Stimulated activated CD8-positive, alpha-beta memory T cell treated with anti-CD3 and anti-CD28 coated beads, Interleukin-7, amount 100 ng/mL, for 24 hours (primary cell): ENCODE data around the gene ACER2.

Experiments
- DNase-seq: peaks from one replicate; pipeline ENCODE4 v3.0.0-alpha.2; 2020; ENCODE audit warnings: low read depth

ACER2 gene

DNA sequence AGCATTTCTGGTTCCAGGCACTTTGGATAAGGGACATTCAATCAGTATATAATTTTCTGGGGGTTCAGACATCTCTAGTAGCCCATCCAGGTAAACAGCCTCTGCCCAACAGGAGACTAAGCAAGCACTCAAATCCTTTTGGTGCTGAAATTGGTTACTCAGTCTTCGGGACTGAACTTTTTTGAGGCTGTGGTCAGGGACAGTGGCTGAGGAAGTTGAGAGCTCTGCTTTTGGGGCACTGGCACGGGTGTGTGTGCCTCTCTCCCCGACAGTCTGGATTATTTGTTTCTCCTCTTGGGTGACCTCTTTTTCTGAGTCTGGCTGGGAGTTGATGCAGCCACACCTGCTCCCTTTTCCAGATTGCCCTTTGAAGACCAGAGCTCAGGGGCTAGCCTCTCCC lies 47.6 kb downstream of the ACER2 start:
- DNase-seq: no peak

DNA sequence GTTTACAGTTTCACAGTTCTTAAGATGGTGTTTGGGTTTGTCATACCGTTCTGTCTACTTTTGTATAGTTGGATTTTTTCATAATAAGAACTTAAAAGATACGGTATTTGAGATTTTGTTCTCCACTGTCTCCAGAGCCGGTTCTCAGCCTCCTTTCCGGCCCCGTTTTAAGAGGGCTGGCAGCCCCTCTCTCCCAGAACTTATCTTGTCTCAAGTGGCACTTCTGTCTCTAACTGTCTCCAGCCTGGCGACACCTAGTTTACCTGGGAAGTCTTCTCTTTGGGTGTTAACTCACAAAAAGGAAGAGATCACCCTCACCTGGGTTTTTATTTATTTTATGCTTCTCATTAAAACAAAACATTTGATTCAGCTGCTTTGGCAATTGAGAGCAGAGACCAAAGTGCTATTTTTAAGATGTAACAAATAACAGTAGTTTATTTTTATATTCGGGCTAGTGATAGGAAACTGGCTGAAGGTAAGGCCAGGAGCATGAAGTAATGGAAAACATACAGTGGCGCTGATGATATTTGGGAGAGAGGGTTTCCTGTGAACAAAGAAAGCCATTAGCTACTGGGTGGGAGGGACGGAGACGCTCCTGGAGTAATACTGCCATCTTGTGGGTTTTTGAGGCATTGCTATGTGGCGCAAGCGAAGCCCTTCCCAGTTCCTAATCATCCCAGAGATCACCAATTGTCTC lies 48.3 kb downstream of the ACER2 start:
- DNase-seq: peak; percentile 21

DNA sequence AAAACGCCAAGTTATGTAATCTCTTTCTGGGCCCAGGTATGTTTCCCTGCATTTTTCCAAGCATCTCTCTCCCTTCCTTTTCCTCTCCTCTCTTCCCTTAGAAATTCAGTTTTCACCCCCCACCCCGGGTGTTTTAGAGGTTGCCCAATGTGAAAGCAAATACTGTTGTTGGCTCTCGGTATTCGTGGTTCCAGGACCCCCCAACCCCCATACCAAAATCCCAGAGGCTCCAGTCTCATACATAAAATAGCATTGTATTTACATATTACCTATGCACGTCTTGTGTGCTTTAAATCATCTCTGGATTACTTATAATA lies 48.8 kb downstream of the ACER2 start:
- no peak for DNase-seq

DNA sequence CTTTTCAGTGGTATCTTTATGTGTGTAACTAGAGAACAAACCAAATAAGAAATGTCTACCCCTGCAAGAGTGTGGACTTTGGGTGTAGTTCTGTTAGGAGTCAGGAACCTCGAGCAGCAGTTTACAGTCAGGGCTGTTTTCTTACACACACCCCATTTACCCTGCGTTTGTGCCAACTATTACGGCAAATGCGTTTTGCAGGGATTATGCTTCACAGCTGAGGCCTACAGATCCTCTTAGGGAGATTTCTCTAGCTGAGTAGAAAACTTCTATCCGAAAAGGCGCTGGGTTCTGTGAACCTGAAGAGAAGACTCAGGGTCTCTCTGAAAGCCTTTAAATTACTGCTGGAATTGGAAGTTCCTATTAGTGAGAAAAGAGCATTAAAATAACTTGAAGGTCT lies 51.4 kb downstream of the ACER2 start:
- DNase-seq: no peak

DNA sequence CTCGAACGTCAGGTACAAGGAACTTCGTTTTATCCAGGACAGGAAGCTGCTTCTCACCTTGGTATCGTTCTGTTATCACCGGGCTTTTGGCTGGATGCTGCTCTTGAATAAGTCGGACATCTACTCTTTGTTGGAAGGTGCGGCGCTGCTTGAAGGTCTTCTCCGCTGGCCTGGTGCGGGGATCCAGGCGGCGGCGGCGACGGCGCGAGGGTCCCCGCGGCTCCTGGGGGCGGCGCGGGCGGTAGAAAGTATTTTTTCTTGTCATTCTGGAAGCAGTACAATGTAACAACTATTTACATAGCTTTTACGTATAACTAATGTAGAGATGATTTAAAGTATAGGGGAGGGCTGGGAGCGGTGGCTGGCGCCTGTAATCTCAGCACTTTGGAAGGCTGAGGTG lies 52.3 kb downstream of the ACER2 start:
- no peak for DNase-seq

DNA sequence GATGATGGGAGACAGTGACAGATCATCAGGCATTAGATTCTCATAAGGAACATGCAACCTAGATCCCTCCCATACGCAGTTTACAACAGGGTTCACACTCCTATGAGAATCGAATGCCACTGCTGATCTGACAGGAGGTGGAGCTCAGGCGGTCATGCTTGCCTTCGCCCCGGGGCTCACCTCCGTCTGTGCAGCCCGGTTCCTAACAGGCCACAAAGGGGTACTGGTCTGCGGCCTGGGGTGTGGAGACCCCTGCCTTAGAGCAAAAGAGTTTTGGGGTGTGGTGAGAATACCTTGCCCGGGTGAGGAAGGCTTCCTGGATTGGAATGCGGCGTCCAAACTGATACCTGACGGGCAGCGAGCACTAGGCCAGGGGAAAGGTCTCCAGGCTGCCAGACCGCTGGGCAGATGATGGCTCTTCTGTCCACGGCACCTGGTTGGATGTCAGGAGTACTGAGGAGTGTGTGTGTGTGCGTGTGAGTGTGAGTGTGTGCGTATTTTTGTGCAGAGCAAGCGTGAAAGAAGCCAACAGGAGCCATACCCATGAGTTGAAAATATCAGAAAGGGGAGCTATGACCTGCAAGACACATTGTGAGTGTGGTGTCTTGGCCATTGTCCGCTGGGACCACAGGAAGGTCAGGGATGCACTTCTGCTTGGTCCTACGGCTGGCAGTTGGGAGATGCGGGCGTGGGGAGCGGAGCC lies 55.4 kb downstream of the ACER2 start:
- no peak for DNase-seq

DNA sequence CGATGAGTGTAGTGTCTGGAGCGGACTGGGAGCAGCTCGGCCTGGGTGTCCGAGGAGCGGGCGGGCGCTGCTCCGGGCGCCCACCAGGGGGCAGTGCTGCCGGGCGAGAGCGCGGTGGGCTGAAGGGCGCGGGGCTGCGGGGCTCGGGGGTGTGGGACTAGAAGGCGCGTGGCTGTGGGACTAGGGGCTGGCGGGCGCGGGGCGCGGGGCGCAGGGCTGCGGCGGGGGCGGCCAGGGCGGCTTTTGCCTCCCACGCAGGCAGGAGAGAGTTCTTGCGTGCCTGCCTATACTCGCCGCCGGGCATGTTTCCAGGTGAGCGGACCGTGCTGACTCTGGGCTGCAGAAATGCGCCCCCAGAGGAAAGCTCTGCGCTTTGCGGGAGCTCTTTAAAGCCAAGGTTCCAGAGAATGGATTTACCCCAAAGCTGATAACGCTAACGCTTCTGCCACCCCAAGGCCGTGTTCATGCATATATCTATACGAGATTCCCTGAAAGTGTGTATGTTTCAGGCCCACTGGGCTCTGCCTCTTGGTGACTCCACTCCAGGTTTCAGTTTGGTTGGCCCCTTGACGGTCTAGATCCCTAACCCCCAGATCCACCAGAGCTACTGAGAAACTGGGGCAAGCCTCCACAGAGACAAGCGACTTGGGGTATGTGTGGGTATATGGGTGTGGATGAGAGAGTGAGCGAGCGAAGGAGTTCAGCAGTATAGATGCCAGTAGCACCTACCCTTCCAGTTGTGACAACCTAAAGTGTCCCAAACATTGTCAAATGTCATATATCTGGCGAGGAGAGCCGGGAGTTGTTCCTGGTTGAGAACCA lies 56.2 kb downstream of the ACER2 start:
- peak; percentile 30 for DNase-seq

DNA sequence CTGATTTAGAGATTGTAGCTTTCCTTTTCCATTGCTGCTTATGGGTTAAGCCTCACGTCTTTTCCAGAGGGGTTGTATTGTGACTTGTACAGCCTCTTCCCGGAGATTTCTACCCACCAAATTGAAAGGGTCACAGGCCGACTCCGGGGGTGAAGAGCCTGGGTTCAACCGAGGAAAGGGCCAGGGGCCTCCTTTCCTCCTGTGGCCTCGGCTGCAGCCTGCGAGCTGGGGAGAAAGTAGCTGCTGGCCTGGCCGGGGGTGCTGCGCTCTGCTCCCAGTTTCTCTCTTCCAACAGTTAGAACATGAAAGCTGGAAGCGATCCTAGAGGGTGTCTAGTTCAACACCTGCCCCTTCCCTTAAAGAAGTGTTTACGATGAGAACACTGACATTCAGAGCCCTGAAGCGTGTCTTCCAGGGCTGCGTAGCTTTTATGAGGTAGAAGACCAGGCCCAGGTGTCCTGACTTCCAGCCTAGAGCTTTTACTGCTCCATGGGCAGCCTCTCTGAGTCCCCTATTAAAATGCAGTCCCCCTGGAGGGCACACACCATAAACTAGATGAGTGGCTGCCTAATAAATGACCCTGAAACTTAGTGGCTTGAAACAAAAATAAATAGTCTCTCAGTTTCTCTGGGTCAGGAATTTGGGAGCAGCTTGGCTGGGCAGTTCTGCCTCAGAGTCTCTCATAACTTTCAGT lies 56.9 kb downstream of the ACER2 start:
- no peak for DNase-seq

DNA sequence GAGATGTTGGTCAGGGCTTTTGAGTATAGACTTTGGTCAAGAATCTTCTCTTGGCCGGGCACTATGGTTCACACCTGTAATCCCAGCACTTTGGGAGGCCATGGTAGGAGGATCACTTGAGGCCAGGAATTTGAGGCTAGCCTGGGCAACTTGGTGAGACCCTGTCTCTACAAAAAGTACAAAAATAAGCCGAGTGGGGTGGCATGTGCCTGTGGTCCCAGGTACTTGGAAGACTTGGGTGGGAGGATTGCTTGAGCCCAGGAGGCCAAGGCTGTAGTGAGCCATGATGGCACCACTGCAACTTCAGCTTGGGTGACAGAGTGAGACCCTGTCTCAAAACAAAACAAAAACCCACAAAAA lies 57.5 kb downstream of the ACER2 start:
- no peak for DNase-seq

DNA sequence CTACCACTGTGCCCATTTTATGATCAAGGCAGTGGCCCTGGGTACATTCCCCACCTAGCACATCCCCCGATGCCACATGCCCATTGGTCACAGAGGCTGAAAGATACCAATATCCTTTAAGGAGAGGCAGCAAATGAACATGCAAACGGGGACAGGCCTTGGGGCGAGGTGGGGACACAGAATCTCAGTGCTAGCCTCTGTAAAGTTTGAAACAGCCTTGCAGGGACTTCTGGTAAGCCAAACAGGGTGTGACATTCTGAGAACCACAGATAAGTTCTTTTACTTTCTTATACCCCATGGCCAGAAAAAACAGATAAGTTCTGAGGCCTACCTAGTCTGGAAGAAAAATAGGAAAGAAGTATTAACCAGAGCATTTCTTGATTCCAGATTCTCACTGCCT lies 60.5 kb downstream of the ACER2 start:
- DNase-seq: no peak

DNA sequence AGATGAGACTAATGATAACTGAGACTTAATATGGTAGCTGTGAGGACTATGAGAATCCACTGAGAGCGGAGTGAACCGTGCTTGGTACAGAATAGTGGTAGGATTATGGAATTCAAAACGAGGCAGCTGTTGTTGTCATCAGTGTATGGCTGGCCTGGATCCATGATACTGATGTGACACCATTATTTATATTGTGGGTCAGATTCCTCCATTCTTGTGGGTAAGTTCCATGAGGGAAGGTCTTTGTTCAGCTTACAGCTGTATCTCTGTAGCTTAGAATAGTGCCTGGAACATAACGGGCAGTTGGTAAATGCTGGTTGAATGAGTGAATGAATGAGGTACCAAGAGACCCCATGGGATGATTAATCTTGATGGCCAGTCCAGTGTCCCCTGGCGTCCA lies 61.8 kb downstream of the ACER2 start:
- DNase-seq: no peak

DNA sequence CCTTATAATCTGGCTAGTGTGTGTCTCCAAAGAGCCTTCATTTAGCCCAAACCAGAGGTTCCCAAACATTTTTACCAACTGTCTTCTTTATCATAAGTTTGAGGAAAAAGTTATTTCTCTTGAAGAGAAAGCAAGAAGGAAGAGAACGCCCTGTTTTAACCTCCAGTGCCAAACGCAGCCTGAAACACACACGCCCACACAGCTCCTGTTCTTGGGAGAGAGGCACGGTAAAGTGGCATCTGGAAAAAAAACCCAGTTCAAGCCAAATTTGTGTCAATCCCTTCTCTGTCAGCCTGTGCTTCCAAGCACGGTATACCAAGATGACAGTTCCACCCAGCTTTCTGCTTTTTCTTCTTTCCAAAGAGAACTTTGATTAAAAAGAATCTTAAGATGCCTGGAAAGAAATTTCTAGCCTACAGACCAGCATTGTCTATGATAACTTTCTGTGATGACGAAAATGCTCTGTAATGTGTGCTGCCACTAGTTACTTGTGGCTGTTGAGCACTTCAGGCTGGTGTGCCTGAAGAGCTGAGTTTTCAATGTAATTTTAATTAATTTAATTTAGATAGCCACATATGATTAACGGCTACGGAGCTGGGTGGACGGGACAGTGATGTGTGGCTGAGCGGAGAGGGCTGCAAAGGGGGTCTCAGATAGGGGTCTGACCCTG lies 62.3 kb downstream of the ACER2 start:
- DNase-seq: no peak

DNA sequence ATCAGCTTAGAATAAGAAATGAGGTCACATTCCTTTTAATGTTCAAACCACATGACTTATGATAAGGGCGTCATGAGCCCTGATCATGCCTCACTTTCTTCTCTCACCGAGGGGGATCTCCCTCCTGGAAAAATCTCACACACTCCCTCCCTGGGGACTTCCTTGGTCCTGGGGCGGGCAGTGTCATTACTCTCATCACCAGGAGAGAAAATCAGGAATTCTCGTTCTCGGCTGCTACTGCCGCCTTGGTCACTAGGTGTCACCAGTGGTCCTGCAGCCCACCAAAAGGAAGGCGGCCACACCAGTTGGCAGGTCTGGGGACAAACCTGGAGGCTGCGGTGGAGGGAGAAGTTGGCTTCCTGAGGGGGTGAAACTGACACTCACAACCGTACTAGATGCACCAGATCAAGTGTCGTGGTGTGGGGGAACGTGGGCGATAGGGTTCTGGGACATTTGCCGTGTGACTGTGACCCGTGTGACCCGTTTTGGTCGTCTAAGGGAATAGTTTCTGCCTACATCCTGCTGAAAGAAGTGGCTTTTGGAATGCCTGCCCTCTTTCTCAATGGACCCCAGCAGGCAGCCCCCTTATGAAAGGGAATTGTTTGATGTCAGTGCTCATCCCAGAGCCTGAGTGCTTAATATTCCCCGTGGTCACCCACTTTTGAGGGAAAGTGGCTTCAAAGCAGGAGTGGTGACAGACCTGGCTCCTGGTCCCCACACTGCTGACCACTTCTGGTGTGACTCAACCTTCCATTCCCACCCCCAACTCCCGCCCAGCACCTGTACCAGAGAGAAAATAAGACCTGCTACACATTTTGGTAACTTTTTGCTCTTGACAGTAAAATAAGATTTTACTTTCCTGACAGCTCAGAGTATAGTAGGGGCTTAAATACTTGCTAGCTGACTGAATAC lies 63.2 kb downstream of the ACER2 start:
- no peak for DNase-seq

DNA sequence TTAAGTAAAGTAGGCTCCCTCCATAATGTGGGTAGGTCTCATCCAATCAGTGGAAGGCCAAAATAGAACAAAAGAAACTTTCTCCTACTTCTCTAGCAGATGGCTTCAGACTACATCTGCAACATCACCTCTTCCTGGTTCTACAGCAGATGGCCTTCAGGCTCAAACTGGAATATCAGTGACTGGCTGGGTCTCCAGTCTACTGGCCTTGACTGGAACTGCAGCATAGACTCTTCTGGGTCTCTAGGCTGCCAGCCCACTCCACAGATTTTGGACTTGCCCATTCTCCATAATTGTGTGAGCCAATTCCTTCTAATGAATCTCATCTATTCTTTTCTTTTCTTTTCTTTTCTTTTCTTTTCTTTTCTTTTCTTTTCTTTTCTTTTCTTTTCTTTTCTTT lies 64.8 kb downstream of the ACER2 start:
- DNase-seq: no peak

DNA sequence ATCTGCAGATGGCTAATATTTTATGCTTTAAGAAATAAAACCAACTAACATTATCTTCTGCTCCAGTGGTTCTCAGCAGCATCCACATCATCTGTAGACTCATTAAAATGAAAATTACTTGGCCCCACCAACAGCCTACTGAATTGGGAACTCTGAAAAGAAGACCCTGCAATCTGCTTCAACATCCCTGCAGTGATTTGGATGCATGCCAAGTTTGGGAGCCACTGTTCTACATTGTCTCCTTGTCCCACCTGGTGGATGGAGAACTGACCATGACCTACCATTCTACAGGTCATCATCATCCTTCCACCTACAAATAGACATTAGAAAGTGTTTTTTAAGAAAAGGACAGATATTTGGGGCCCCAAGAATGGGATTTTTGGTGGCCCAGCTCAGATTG lies 71.1 kb downstream of the ACER2 start:
- no peak for DNase-seq

DNA sequence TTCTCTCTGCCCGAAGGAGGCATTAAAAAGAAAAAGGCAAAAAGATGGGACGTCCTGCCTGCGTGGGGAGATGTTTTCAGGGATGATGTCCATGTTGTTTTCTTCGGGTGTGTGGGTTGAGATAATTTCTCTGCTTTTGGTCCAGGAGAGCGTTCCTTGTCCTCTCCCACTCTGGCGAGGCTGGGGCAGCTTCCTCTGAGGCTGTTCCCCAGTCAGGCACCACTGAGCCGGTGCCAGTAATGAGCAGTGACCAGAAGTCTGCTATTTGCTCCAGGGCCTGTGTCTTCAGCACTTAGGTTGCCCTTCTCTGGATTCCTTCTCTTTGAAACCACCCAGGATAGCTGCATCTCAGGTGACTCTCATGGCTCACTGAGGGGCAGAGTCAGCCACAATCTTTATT lies 71.5 kb downstream of the ACER2 start:
- DNase-seq: no peak

DNA sequence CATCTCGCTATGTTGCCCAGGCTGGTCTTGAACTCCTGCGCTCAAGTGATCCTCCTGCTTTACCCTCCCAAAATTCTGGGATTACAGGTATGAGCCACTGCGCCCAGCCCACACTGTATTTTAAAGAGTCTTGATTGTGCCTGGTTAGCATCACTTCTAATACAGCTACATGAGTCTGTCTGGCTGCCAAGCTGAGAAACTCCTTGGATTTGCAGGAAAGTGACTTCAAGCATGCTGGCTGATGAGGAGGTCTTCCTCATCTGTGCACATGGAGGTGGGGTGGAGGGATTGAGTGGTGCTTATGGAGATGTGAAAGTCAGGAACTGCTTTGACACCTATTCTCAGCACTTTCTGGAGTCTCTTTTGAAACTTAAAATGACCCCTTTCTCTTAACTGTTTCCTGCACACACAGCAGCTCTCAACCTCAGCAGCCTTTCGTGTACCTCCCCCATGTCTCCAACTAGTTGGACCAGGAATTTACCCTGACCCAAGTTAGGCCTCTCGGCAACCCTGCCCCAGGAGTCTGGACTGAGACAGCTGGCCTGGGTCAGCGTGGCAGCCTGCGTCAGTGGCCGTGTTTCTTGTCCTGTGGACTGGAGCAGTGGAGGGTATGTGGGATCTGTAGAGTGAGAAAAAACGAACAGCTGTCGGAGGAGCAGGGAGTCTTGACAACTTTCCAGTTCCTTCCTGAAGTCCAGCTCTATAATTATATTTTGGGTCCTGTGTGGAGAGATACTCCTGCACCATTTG lies 72.5 kb downstream of the ACER2 start:
- DNase-seq: no peak

DNA sequence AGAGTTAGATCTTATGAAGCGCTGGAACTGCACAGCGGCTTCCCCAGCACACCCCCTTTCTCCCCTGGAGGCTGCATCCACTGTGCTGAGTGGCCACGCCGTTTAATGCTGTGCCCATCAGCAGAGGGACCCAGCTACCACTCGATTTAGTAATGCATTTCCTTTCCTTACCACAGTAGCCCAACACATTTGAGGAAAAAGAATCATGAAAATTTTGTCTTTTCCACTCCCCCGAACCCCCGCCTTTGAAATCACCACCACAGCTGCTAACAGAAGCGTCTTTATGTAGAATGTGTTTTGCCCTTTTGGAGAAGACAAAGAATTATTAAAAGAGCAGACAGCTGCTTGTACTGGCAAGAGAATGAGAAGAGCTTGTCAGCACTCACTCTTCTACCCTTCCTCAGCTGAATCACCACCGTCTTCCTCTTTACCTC lies 73.2 kb downstream of the ACER2 start:
- no peak for DNase-seq

DNA sequence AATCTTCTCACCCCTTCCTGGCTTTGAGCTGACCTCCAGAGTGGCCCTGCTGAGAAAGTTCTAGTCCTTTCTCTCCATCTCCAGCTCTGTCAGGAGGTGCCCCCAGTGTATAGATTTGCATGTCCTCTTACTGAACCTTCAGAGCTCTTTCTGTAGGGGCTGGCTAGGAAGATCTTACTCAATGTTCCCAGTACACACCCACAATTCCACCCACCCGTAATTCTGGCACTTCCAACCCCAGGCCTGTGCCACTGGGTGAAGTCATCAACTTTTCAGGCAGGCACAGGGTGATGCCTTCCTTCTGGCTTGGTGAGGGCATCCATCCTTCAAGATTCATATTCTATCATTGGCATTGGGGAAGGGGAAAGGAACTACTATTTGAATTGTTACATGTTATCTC lies 75.9 kb downstream of the ACER2 start:
- DNase-seq: no peak

DNA sequence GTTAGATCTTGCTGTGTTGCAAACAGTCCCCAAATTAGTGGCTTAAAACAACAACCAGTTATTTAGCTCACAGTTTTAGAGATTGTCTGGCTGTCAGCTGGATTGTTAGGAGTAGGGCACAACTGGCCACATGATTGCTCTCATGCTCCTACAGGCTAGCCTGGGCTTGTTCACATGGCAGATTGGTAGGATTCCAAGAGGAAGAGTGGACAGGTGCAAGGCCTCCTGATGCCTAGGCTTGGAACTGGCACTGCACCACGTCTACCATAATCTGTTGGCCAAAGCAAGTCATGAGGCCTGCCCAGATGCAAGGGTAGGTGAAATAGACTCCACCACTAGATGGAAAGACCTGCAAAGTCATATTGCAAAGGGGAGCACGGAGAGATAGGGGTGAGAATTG lies 76.4 kb downstream of the ACER2 start:
- DNase-seq: no peak
